Esophagus muscularis mucosa (tissue), 4 donors: ENCODE data around the gene ANKRD33B. TPM values are rescaled to one million over a fixed set of nuclear protein-coding genes. Genes with fewer than 3 reads are reported as not detected.

Source experiments
- DNase-seq: peaks from one replicate; pipeline ENCODE4 v3.0.0-alpha.2; 2017; ENCODE audit errors: extremely low spot score
- H3K27ac ChIP-seq, 4 donors: fragments of 200-600 bp; sonication (generic); replicated peaks in 1 of 4; 1 replicate in 3 of 4; 2 replicates in 1 of 4; pipeline ENCODE4 v1.5.1; 2016 to 2019; ENCODE audit warnings: mild to moderate bottlenecking in 1 of 4
- H3K27me3 ChIP-seq, 4 donors: fragments of 200-600 bp; sonication (generic); one replicate each; pipeline versions ENCODE4 v1.5.1 to v1.6.0; 2016 to 2019
- H3K36me3 ChIP-seq, 4 donors: fragments of 200-600 bp; sonication (generic); one replicate each; pipeline ENCODE4 v1.5.1; 2016 to 2019
- H3K4me1 ChIP-seq, 4 donors: fragments of 200-600 bp; sonication (generic); one replicate each; pipeline ENCODE4 v1.5.1; 2016 to 2019
- H3K4me3 ChIP-seq, 4 donors: fragments of 200-600 bp; sonication (generic); 1 replicate in 2 of 4; 2 replicates in 2 of 4; pipeline ENCODE4 v1.5.1; 2016 to 2019; ENCODE audit warnings: mild to moderate bottlenecking in 4 of 4, moderate library complexity in 1 of 4
- H3K9me3 ChIP-seq, 4 donors: fragments of 200-600 bp; sonication (generic); 1 replicate in 3 of 4; 2 replicates in 1 of 4; pipeline ENCODE4 v1.5.1; 2016 to 2019
- EP300 ChIP-seq: sonication (generic); formaldehyde crosslinking; IDR thresholded peaks from one replicate; pipeline ENCODE4 v1.6.1; 2017; ENCODE audit warnings: antibody characterized with exemption
- POLR2A ChIP-seq: fragments of 450-650 bp; IDR thresholded peaks from one replicate; pipeline ENCODE4 v1.6.1; 2017; ENCODE audit warnings: antibody characterized with exemption, moderate library complexity, mild to moderate bottlenecking, low read depth
- POLR2AphosphoS5 ChIP-seq, 2 donors: sonication (generic); formaldehyde crosslinking; IDR thresholded peaks; one replicate each; pipeline ENCODE4 v1.6.1; 2017; ENCODE audit warnings: antibody characterized with exemption in 2 of 2
- WGBS: methylation state at CpG from one replicate; pipeline ENCODE4 v1.1.5; 2018; 5-methylcytosine and 5-hydroxymethylcytosine counted together
- intact Hi-C: fragments of 100-400 bp; cut with DNase I; formaldehyde crosslinking; loops from one replicate; pipeline ENCODE4 v1.15.1; 2023
- total RNA-seq, 4 donors: library from RNA; depleted of rRNA; stranded (reverse); fragments of >200 nt; gene quantifications; one replicate each; pipeline versions ENCODE4 v1.1.0 to v1.2.1, GENCODE V29; 2016
- TF ChIP-seq, protein P1 (sequence below), 3 experiments: fragments of 200-600 bp in 2 of 3; fragments of 450-650 bp in 1 of 3; sonication (generic) in 2 of 3; IDR thresholded peaks; one replicate each; pipeline ENCODE4 v1.5.1; 2017 to 2019; ENCODE audit warnings: antibody characterized with exemption in 3 of 3, mild to moderate bottlenecking in 2 of 3, moderate library complexity in 1 of 3

ANKRD33B gene
- total RNA-seq, 4 donors from 2014 or later = 4.6 to 8.2 (median 6.7) TPM

DNA sequence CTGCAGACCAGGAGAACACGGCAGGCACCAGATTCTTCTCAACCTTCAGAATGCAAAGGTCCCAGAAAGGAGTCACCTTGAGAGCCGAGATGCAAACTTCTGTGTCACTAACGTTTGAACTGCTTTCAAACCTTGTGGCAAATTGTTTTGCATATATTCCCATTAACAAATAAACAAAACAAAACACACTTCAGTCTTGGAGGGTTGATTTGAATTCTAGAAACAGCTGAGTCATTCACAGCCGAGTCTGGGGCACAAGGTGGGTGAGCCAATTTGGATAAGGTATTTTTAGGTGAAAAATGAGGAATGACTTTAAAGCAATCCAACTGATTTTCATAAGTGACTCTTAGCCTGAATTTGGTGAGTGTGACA is 38.8 kb upstream of the ANKRD33B start:
- no peaks in the 10 kb centered on the region for H3K9me3 ChIP-seq
- no peak for DNase-seq
- no peaks in the 10 kb centered on the region for H3K4me1 ChIP-seq
- no peaks in the 10 kb centered on the region for H3K27me3 ChIP-seq
- no peaks in the 10 kb centered on the region for H3K36me3 ChIP-seq
- 72% methylated on average over 4 of the region's 4 CpGs for WGBS
- intact Hi-C loops = no loop called here
- H3K27ac ChIP-seq = no peak overlapping the region
- TF ChIP-seq, protein P1, sequence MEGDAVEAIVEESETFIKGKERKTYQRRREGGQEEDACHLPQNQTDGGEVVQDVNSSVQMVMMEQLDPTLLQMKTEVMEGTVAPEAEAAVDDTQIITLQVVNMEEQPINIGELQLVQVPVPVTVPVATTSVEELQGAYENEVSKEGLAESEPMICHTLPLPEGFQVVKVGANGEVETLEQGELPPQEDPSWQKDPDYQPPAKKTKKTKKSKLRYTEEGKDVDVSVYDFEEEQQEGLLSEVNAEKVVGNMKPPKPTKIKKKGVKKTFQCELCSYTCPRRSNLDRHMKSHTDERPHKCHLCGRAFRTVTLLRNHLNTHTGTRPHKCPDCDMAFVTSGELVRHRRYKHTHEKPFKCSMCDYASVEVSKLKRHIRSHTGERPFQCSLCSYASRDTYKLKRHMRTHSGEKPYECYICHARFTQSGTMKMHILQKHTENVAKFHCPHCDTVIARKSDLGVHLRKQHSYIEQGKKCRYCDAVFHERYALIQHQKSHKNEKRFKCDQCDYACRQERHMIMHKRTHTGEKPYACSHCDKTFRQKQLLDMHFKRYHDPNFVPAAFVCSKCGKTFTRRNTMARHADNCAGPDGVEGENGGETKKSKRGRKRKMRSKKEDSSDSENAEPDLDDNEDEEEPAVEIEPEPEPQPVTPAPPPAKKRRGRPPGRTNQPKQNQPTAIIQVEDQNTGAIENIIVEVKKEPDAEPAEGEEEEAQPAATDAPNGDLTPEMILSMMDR (IDR thresholded peaks at IDR 0.05) = no peak
- no peak for TF ChIP-seq EP300
- TF ChIP-seq POLR2AphosphoS5 (IDR thresholded peaks at IDR 0.05) = no peak
- TF ChIP-seq POLR2A = no peak
- no peak overlapping the region for H3K4me3 ChIP-seq

DNA sequence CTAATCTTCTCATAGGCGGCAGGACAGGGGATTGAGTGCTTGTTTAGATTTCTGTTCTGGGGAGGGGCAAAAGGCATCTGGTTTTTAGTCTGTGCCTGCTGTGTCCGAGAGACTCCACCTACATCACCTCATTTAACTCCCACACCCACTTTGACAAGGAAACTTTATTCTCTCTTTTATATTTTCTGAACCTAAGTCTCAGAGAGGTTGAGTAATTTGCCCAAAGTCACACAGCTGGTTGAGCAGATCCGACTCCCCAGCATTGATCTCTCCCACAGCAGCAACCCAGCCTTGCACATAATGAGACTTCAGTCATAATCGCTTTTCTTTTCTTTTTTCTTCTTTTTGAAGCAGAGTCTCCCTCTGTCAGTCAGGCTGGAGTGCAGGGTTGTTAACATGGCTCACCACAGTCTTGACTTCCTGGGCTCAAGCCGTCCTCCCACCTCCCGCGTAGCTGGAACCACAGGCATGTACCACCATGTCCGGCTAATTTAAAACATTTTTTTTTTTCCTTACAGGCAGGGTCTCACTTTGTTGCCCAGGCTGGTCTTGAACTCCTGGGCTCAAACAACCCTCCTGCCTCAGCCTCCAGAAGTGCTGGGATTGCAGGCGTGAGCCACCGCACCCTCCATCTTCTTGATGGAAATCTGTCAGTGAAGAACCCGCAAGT is 36.5 kb upstream of the ANKRD33B start:
- Histone ChIP-seq H3K27me3 (peaks cover 0 to 5% (median 0%) of the 10 kb centered on the region in 4 donors), H3K4me1 (no peaks in the 10 kb centered on the region), H3K36me3 (no peaks in the 10 kb centered on the region), H3K4me3 (no peak overlapping the region), H3K27ac (no peak overlapping the region), H3K9me3 (no peaks in the 10 kb centered on the region)
- TF ChIP-seq POLR2AphosphoS5 (IDR thresholded peaks at IDR 0.05) (no peak), POLR2A (no peak), EP300 (no peak)
- TF ChIP-seq, protein P1 (IDR thresholded peaks at IDR 0.05) = no peak
- DNase-seq = no peak
- WGBS = 70% methylated on average over 11 of the region's 11 CpGs
- intact Hi-C loops = no loop called here

DNA sequence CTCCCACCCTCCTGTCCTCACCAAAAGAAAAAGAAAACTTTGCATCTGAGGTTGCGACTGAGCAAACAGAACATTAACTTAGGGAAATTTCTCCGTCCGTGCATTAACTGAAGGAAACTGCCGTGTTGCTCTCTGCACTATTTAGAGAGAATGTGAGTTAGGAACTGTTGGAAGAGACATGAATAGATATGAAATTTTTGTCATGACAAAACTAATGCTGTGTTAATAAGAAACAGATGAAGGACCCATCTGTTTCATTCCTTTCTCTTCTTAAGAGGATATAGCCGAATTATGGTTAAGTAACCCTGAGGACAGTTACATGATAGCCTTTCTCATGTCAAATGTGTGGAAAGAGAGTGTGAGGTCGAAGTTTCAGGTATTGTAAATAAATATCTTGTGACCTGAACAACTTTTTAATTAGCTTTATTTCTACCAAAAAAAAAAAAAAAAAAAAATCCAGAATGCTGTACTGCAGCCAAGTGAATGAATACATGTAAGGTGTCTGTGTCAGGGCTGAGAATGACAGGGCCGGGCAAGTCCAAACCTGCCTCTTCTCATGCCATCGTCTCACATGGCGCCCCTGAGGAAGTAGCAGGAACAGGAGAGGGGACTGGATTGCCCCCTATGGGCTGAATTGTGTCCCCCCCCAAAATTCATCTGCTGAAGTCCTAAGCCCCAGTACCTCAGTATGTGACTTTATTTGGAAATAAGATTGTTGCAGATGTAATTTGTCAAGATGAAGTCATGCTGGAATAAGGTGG is 35.6 kb upstream of the ANKRD33B start:
- no peak for TF ChIP-seq POLR2A
- TF ChIP-seq, protein P1 (IDR thresholded peaks at IDR 0.05) = no peak
- TF ChIP-seq POLR2AphosphoS5 (IDR thresholded peaks at IDR 0.05) = no peak
- TF ChIP-seq EP300 = no peak

DNA sequence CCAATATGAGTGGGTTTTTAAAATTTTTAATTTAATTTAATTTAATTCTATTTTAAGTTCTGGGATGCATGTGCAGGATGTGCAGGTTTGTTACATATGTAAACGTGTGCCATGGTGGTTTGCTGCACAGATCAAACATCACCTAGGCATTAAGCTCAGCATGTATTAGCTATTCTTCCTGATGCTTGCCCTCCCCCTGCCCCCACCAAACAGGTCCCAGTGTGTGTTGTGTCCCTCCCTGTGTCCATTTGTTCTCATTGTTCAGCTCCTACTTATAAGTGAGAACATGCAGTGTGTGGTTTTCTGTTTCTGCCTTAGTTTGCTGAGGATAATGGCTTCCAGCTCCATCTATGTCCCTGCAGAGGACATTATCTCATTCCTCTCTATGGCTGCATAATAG is 35.0 kb upstream of the ANKRD33B start:
- 87% methylated on average over 1 of the region's 1 CpG for WGBS
- no peaks in the 10 kb centered on the region for H3K9me3 ChIP-seq
- intact Hi-C loops = no loop called here
- H3K4me1 ChIP-seq = peaks cover 0 to 8% (median 2%) of the 10 kb centered on the region in 4 donors
- TF ChIP-seq EP300 (no peak), POLR2A (no peak), POLR2AphosphoS5 (IDR thresholded peaks at IDR 0.05) (no peak)
- TF ChIP-seq, protein P1 (IDR thresholded peaks at IDR 0.05) = no peak
- no peak overlapping the region for H3K27ac ChIP-seq
- no peak for DNase-seq
- no peaks in the 10 kb centered on the region for H3K36me3 ChIP-seq
- no peak overlapping the region for H3K4me3 ChIP-seq
- peaks cover 0 to 19% (median 0%) of the 10 kb centered on the region in 4 donors for H3K27me3 ChIP-seq

More for the DNA sequence above, 35.6 kb upstream of the ANKRD33B start:
- intact Hi-C loops = no loop called here
- WGBS = 72% methylated on average over 9 of the region's 9 CpGs
- Histone ChIP-seq H3K9me3 (no peaks in the 10 kb centered on the region), H3K4me3 (no peak overlapping the region), H3K27ac (no peak overlapping the region), H3K27me3 (peaks cover 0 to 13% (median 0%) of the 10 kb centered on the region in 4 donors), H3K4me1 (peaks cover 0 to 3% (median 1%) of the 10 kb centered on the region in 4 donors), H3K36me3 (no peaks in the 10 kb centered on the region)
- DNase-seq = no peak
